Naive B cell (primary cell): ENCODE measurements around the gene OPCML. TPM values are rescaled to one million over a fixed set of nuclear protein-coding genes. Genes with fewer than 3 reads are reported as not detected.

Source experiments
- ATAC-seq, 2 donors: fragments of 150-1000 bp; cut with Tn5 transposase; 2 replicates each; pipeline ENCODE4 v1.10.0; 2021; ENCODE audit warnings: low read depth in 2 of 2, mild to moderate bottlenecking in 2 of 2, moderate library complexity in 2 of 2
- DNase-seq: peaks from one replicate; pipeline ENCODE4 v3.0.0; 2022
- H3K27ac Mint-ChIP-seq, 6 donors: one replicate each; pipeline ENCODE4 v1.8.0; 2020 to 2022; ENCODE audit warnings: mild to moderate bottlenecking in 6 of 6, mixed read lengths in 6 of 6, moderate library complexity in 5 of 6, inconsistent platforms in 2 of 6
- H3K27me3 Mint-ChIP-seq, 3 donors: one replicate each; pipeline ENCODE4 v1.8.0; 2021 to 2022; ENCODE audit warnings: mixed read lengths in 3 of 3, mild to moderate bottlenecking in 1 of 3
- H3K36me3 Mint-ChIP-seq, 2 donors: one replicate each; pipeline ENCODE4 v1.8.0; 2020 to 2022; ENCODE audit warnings: mixed read lengths in 2 of 2, inconsistent platforms in 1 of 2, mild to moderate bottlenecking in 1 of 2
- H3K4me1 Mint-ChIP-seq, 3 donors: one replicate each; pipeline ENCODE4 v1.8.0; 2020 to 2022; ENCODE audit warnings: mixed read lengths in 3 of 3, inconsistent platforms in 1 of 3, mild to moderate bottlenecking in 1 of 3, moderate library complexity in 1 of 3
- H3K4me3 Mint-ChIP-seq, 8 donors: one replicate each; pipeline ENCODE4 v1.8.0; 2020 to 2022; ENCODE audit warnings: mild to moderate bottlenecking in 8 of 8, mixed read lengths in 8 of 8, moderate library complexity in 8 of 8, inconsistent platforms in 2 of 8
- H3K9me3 Mint-ChIP-seq, 7 donors: one replicate each; pipeline ENCODE4 v1.8.0; 2020 to 2022; ENCODE audit warnings: mixed read lengths in 7 of 7, mild to moderate bottlenecking in 5 of 7, inconsistent platforms in 2 of 7, moderate library complexity in 1 of 7
- polyA plus RNA-seq, 6 donors: library from polyadenylated mRNA; unstranded; fragments of 300-500 nt; fragmentation: Illumina TruSeq; gene quantifications; one replicate each; pipeline ENCODE4 v1.2.3, GENCODE V29; 2021; ENCODE audit warnings: low read depth in 6 of 6

OPCML gene
- polyA plus RNA-seq, 6 donors from 2014 or later, result not detected

DNA sequence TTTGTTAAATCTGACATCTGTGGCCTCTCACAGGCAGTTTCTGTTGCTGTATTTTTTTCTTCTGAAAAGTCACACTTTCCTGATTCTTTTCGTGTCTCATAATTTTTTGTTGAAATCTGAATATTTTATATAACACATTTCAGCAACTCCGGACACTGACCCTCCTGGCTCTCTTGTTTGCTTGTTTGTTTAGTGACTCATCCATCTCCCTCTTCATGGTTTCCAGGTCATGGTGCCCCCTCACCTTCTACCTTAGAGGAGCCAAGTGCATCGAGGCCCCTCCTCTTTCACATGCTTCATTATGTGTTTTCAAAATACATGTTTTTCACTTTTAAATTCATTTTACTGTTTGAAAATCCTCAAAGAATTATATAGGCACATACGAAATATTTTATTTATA lies 562.4 kb downstream of the OPCML start:
- Mint-ChIP-seq H3K27ac (no peak overlapping the region), H3K27me3 (peaks cover 0 to 8% (median 0%) of the 10 kb centered on the region in 3 donors), H3K4me3 (no peak overlapping the region), H3K4me1 (no peaks in the 10 kb centered on the region), H3K9me3 (peaks cover 1 to 8% (median 5%) of the 10 kb centered on the region in 7 donors), H3K36me3 (no peaks in the 10 kb centered on the region)
- ATAC-seq, result no peak
- no peak for DNase-seq

GRCh38 chr11:132962041-132962440 lies 570.3 kb downstream of the OPCML start:
- no peaks in the 10 kb centered on the region for H3K36me3 Mint-ChIP-seq
- DNase-seq (no peak), ATAC-seq (no peak)
- H3K4me3 Mint-ChIP-seq, result no peak overlapping the region
- H3K9me3 Mint-ChIP-seq, result peaks cover 0 to 16% (median 8%) of the 10 kb centered on the region in 7 donors
- H3K27me3 Mint-ChIP-seq, result no peaks in the 10 kb centered on the region
- H3K4me1 Mint-ChIP-seq, result no peaks in the 10 kb centered on the region
- H3K27ac Mint-ChIP-seq, result no peak overlapping the region

DNA sequence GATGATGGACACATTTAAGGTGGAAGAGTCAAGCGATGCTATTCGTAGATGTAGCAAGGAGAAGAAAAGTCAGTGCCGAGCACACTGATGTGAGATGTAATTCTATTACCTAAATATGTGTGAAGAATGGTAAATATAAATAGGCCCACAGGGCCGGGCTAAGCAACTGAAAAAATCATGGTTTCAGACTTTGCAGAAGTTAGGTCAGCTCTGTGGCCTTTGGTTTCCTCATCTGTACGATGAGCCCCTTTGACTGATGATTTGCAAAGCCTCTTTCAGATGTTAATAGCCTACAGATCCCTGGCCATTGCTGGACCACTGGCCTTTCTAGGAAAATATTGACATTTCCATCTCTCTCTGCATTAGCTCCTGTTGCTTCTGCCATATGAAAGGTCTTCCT lies 570.8 kb downstream of the OPCML start:
- Mint-ChIP-seq H3K27me3 (no peaks in the 10 kb centered on the region), H3K36me3 (no peaks in the 10 kb centered on the region), H3K27ac (no peak overlapping the region), H3K4me3 (no peak overlapping the region), H3K9me3 (peaks cover 0 to 18% (median 7%) of the 10 kb centered on the region in 7 donors), H3K4me1 (no peaks in the 10 kb centered on the region)
- DNase-seq (no peak), ATAC-seq (no peak)

GRCh38 chr11:132960273-132961078 lies 571.8 kb downstream of the OPCML start:
- Mint-ChIP-seq H3K4me3 (no peak overlapping the region), H3K4me1 (no peaks in the 10 kb centered on the region), H3K27me3 (no peaks in the 10 kb centered on the region), H3K9me3 (peaks cover 0 to 18% (median 7%) of the 10 kb centered on the region in 7 donors), H3K27ac (no peak overlapping the region), H3K36me3 (no peaks in the 10 kb centered on the region)
- DNase-seq, result no peak
- no peak for ATAC-seq

DNA sequence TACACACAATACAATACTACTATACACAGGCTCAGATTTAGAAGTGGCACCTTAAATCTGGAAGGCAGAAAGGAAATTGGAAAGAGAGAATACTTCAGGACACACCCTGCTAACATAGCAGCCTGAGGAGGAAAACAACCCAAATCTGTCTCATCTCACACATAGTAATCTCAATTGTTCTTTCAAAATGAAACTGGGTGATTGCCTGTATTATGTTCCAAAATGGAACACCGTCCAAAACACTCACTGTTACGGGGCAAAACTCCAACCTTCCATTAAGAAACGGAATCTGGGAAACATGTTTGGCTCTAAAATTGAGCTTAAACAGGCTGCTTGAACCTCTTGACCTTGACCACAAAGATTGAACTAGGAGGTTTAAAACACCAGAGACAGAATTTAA lies 572.6 kb downstream of the OPCML start:
- peaks cover 0 to 20% (median 7%) of the 10 kb centered on the region in 7 donors for H3K9me3 Mint-ChIP-seq
- H3K4me1 Mint-ChIP-seq, result no peaks in the 10 kb centered on the region
- no peak for DNase-seq
- H3K36me3 Mint-ChIP-seq, result no peaks in the 10 kb centered on the region
- ATAC-seq, result no peak
- no peak overlapping the region for H3K27ac Mint-ChIP-seq
- no peaks in the 10 kb centered on the region for H3K27me3 Mint-ChIP-seq
- H3K4me3 Mint-ChIP-seq, result no peak overlapping the region

GRCh38 chr11:132957881-132958280 lies 574.4 kb downstream of the OPCML start:
- no peak overlapping the region for H3K27ac Mint-ChIP-seq
- H3K9me3 Mint-ChIP-seq, result peaks cover 0 to 24% (median 8%) of the 10 kb centered on the region in 7 donors
- H3K4me1 Mint-ChIP-seq, result no peaks in the 10 kb centered on the region
- no peaks in the 10 kb centered on the region for H3K36me3 Mint-ChIP-seq
- ATAC-seq, result no peak
- no peak overlapping the region for H3K4me3 Mint-ChIP-seq
- H3K27me3 Mint-ChIP-seq, result no peaks in the 10 kb centered on the region
- DNase-seq, result no peak

DNA sequence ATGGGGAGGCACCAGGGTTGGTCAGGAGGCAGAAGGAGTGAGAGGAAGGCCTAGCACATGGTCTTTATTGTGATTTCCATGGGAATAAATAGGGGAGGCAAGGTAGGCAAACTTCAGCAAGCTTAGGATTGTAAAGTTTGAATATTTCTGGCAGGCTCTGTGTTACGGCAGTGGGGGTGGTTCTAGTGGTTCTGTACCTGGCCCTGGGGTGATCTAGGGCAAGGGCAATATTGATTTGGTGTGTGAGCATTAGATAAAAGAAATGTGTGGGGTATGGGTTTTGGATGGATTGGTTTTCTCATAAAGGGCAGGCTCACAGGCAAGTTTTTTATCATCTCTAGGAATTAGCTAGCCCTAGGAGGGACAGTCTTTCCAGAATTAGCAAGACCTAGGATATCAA lies 584.0 kb downstream of the OPCML start:
- ATAC-seq (no peak), DNase-seq (no peak)
- Mint-ChIP-seq H3K4me1 (no peaks in the 10 kb centered on the region), H3K27me3 (peaks cover 11 to 15% (median 14%) of the 10 kb centered on the region in 3 donors), H3K4me3 (no peak overlapping the region), H3K36me3 (no peaks in the 10 kb centered on the region), H3K27ac (no peak overlapping the region), H3K9me3 (peaks cover 0 to 9% (median 4%) of the 10 kb centered on the region in 7 donors)

DNA sequence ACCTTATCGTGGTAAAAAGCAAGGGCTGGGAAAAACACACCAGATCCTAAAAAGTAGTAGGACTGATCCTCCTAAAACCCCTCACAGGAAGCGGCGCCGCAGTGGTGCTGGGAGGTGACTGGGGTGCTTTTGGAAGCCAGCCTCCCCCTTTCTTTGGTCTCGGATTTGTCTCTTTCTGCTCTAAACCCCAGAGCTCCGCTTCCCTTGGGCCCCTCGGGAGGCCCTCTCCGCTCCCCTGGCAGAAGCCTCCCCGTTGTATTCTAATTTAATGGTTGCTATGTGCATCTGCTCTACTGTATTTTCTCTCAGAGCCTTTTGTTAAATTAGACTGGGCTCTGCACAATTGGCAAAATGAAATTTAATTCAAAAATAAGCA lies 587.7 kb downstream of the OPCML start:
- Mint-ChIP-seq H3K9me3 (peaks cover 0 to 2% (median under 1%) of the 10 kb centered on the region in 7 donors), H3K27ac (no peak overlapping the region), H3K4me1 (peaks cover 0 to 2% (median 0%) of the 10 kb centered on the region in 3 donors), H3K27me3 (peaks cover 18 to 34% (median 33%) of the 10 kb centered on the region in 3 donors), H3K4me3 (no peak overlapping the region), H3K36me3 (no peaks in the 10 kb centered on the region)
- DNase-seq (no peak), ATAC-seq (no peak)

- H3K27me3 Mint-ChIP-seq, result peaks cover 18 to 34% (median 33%) of the 10 kb centered on the region in 3 donors
These were observed 588.4 kb downstream of the OPCML start for GRCh38 chr11:132943706-132944568.

DNA sequence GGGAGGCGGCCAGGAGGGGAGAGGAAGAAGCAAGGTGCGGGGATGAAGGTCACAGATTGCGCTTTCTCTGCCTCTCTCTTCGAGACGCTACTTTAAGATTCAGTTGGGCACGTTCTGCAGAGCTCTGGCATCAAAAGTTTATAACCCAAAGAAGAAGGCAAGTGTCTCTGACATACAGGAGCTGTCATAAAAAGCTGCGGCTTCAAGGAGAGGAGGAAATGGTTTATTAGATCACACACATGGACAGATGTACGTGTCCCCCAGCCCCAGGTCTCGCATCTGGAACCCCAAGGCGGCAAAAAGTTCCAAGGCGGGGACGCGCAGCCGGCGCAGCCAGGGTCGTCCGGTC lies 589.0 kb downstream of the OPCML start:
- Mint-ChIP-seq H3K4me3 (peak overlapping the region in 1 of 8 donors; percentile 46), H3K9me3 (peaks cover 0 to 2% (median 0%) of the 10 kb centered on the region in 7 donors), H3K27me3 (peaks cover 18 to 34% (median 33%) of the 10 kb centered on the region in 3 donors), H3K27ac (no peak overlapping the region), H3K36me3 (no peaks in the 10 kb centered on the region), H3K4me1 (peaks cover 0 to 2% (median 0%) of the 10 kb centered on the region in 3 donors)
- DNase-seq (no peak), ATAC-seq (no peak)

More at GRCh38 chr11:132943706-132944568, 588.4 kb downstream of the OPCML start:
- Mint-ChIP-seq H3K4me1 (peaks cover 0 to 2% (median 0%) of the 10 kb centered on the region in 3 donors), H3K9me3 (peaks cover 0 to 2% (median 0%) of the 10 kb centered on the region in 7 donors), H3K4me3 (no peak overlapping the region), H3K27ac (no peak overlapping the region), H3K36me3 (no peaks in the 10 kb centered on the region)
- DNase-seq (no peak), ATAC-seq (no peak)

DNA sequence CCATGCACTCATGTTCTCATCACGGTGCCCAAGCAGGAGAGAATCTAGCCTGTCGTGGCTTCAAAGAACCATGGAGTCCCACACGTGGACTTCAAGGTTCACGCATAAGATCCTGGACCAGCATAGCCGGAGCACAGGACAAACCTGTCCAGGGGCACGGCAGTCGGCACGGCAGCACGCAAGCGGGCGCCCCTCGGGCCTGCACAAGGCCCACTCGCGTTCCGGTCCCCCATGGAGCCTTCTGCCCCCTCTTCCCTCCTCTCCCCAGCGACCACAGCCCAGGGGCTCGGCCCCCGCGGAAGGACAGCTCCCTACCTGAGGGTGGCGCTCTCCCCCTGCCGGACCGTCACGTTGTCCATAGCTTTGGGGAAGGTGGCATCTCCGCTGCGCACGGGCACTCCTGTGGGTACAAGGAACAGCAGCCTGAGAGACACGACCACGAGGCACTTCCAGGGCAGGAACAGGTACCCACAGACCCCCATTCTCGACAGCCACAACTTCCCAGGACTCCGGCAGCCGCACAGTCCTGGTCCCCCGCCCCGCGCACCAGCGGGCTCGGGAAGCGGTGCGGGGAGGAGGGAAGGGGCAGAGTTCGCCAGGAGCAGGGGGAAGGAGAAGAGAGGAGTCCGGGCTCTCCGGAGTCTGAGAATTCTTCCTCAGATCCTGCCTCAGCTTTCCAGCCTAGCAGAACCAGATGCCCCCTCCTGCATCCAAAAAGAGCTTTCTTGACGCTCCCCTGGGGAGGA lies 589.5 kb downstream of the OPCML start:
- Mint-ChIP-seq H3K9me3 (peaks cover 0 to 2% (median 0%) of the 10 kb centered on the region in 7 donors), H3K36me3 (no peaks in the 10 kb centered on the region), H3K4me3 (peak overlapping the region in 2 of 8 donors; percentile 46 to 65), H3K4me1 (peaks cover 0 to 2% (median 0%) of the 10 kb centered on the region in 3 donors), H3K27me3 (peaks cover 18 to 34% (median 33%) of the 10 kb centered on the region in 3 donors), H3K27ac (no peak overlapping the region)
- ATAC-seq (no peak), DNase-seq (no peak)

GRCh38 chr11:132941761-132942160 lies 590.5 kb downstream of the OPCML start:
- DNase-seq (no peak), ATAC-seq (no peak)
- H3K27ac Mint-ChIP-seq, result no peak overlapping the region
- no peak overlapping the region for H3K4me3 Mint-ChIP-seq
- no peaks in the 10 kb centered on the region for H3K36me3 Mint-ChIP-seq
- peaks cover 18 to 34% (median 33%) of the 10 kb centered on the region in 3 donors for H3K27me3 Mint-ChIP-seq
- H3K4me1 Mint-ChIP-seq, result peaks cover 0 to 2% (median 0%) of the 10 kb centered on the region in 3 donors
- peaks cover 0 to 2% (median 0%) of the 10 kb centered on the region in 7 donors for H3K9me3 Mint-ChIP-seq

DNA sequence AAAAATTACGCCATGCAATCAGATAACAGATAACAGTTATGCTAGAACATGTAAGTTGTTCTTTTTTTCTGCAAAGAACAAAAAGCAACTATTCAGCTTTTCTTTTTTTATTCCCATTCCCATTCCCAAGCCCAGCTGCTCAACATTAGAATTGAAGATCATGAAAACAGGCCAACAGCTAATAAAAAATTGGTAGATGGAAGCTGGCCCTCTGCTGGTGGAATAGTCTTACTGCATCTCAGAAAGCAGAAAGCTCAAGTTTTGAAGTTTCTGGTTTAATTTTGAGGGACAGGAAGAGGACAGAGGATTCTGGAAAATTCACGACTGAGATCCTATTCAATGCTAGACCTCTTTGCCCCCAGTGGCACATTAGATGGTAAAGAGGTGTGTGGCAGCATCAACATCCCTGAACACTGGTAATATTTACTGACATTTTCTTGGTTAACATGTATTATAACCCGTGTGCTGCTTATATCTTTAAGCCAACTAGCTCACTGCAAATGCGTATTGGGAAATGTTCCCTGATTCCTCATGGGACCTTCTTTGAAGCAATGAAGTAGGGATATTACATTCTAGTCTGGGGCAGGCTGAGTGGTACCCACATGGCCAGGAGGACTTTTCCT lies 591.2 kb downstream of the OPCML start:
- Mint-ChIP-seq H3K4me1 (peaks cover 0 to 2% (median 0%) of the 10 kb centered on the region in 3 donors), H3K27ac (no peak overlapping the region), H3K36me3 (no peaks in the 10 kb centered on the region), H3K9me3 (peaks cover 0 to 2% (median 0%) of the 10 kb centered on the region in 7 donors), H3K4me3 (no peak overlapping the region), H3K27me3 (peaks cover 18 to 34% (median 33%) of the 10 kb centered on the region in 3 donors)
- ATAC-seq (no peak), DNase-seq (no peak)
